Choroid plexus epithelial cell (primary cell): Measurements from ENCODE around the gene TBCA.

Source experiments
- DNase-seq: peaks from one replicate; pipeline ENCODE4 v3.0.0-alpha.2; 2010; ENCODE audit warnings: low read depth
- H3K4me3 ChIP-seq: 2 replicates; pipeline ENCODE4 v1.5.1; 2011; ENCODE audit warnings: low read depth, mild to moderate bottlenecking, control low read depth, low read length, moderate library complexity
- CTCF ChIP-seq: conservative IDR thresholded peaks from 2 replicates; pipeline ENCODE4 v1.5.1; 2011; ENCODE audit warnings: low read depth, mild to moderate bottlenecking, control low read depth, inconsistent platforms, low read length, moderate library complexity

The TBCA gene

GRCh38 chr5:77781076-77781475 lies 4.9 kb upstream of the TBCA start:
- TF ChIP-seq CTCF, result no peak
- H3K4me3 ChIP-seq, result no peak overlapping the region
- DNase-seq, result no peak

GRCh38 chr5:77778881-77779438 lies 2.8 kb upstream of the TBCA start:
- DNase-seq, result no peak
- TF ChIP-seq CTCF, result no peak
- H3K4me3 ChIP-seq, result no peak overlapping the region

- DNase-seq, result no peak
- TF ChIP-seq CTCF, result no peak
- H3K4me3 ChIP-seq, result no peak overlapping the region
Observed at GRCh38 chr5:77778398-77778797, 2.3 kb upstream of the TBCA start.

- DNase-seq, result no peak
- TF ChIP-seq CTCF, result no peak
Observed at GRCh38 chr5:77777911-77778310, 1.8 kb upstream of the TBCA start.

GRCh38 chr5:77777281-77777892 lies 1.2 kb upstream of the TBCA start:
- DNase-seq, result no peak
- no peak for TF ChIP-seq CTCF
- H3K4me3 ChIP-seq, result no peak overlapping the region

More at GRCh38 chr5:77777911-77778310, 1.8 kb upstream of the TBCA start:
- no peak overlapping the region for H3K4me3 ChIP-seq

- no peak for TF ChIP-seq CTCF
- H3K4me3 ChIP-seq, result peak overlapping the region; percentile 81
Observed at GRCh38 chr5:77776554-77777206, 541 bp upstream of the TBCA start.

More at GRCh38 chr5:77776554-77777206, 541 bp upstream of the TBCA start:
- no peak for DNase-seq
